HG03521 (cell line): ENCODE measurements around the gene ARID1B.
A peak's percentile ranks its signal among the peaks of the same experiment; 100 is the strongest.

Experiments
- ATAC-seq: cut with Tn5 transposase; IDR thresholded peaks from one replicate; pipeline ENCODE4 v1.9.1; 2021; ENCODE audit warnings: mild to moderate bottlenecking, moderate library complexity; ENCODE audit not compliant: unreplicated experiment

Gene ARID1B

DNA sequence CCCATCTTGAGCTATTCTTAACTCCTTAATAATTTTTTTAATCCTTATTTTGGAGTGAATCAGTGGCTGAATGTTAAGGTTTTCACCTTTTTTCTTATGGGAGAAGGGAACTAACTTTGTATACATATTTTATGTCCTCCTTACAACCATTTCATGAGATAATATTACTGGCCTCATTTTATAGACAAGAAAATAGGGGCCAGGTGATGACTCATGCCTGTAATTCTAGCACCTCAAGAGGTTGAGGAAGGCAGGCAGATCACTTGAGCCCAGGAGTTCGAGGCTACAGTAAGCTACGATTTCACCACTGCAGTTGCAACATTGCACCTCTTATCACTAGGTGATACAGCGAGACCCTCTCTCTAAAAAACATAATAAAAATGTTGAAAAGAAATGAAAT lies 417.5 kb downstream of the ARID1B start:
- no peak for ATAC-seq

DNA sequence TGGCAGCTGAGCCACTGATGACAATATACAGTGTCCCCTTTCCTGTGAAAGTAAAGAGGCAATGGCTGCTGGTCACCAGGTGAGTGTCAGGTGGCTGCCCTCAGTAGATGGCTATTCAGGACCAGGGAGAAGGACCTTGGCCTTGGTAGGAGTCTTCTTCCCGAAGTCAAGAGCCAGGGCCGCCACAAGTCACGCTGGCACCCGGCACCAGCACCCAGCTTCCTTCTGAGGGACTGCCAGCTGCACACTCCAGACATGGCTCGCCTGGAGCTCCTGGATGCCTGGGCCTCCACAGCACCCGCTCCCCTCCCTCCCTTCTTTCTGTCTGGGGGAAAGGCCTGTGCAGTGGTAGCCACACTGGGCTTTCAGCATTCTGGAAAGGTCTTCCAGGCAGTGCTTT lies 419.2 kb downstream of the ARID1B start:
- no peak for ATAC-seq

DNA sequence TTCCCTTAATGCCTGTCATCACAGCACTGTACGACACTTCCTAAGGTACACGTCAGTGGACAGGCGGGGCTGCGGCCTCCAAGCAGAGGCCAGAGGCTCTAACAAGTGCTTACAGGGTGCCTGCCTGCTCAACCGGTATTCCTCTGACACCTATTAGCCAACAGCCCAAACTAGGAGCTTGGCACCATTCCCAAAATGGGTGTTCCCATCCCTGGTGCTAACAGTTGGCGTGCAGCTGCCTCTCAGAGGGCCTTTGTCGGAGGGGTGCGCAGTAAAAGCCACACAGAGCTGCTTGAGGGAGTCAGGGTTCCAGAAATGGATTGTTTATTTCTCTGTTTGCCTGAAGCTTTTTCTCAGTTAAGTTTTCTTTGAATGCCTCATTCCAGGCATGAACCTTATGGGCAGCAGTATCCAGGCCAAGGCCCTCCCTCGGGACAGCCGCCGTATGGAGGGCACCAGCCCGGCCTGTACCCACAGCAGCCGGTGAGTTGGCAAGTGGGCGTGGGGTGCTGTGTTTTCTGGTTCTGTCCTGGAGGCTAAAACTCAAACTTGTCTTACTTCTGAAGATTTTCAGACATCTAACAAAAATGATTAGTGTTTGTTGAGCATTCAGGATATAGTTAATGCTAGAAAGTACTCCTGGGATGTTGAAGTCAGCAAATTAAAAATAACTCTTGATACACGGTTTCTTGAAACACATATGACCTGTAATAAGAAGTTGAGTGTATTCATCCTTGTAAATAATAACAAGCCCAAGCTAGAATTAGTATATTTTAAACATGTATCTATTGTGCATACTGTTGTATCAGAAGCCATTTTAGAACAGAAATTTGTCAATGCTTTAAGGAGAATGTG lies 421.5 kb downstream of the ARID1B start:
- no peak for ATAC-seq

DNA sequence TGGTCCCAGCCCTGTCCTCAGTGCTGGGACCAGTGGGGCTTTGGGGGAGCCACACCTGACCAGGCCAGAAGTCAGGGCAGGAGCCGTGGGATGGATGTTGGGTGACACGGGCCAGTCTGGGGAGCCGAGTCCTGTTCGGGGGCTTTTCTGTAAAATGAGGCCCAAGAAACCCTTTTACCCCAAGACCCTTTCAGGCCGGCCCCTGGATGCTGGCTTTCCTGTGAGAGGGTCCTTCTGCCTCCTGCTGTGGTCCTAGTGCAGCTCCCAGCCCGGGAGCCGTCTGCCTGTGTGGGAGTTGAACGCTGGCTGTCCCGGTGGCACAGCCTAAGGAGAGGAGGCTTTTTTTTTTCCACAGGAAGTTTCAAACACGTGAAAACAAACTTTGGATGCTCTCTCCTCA lies 422.9 kb downstream of the ARID1B start:
- ATAC-seq: no peak

DNA sequence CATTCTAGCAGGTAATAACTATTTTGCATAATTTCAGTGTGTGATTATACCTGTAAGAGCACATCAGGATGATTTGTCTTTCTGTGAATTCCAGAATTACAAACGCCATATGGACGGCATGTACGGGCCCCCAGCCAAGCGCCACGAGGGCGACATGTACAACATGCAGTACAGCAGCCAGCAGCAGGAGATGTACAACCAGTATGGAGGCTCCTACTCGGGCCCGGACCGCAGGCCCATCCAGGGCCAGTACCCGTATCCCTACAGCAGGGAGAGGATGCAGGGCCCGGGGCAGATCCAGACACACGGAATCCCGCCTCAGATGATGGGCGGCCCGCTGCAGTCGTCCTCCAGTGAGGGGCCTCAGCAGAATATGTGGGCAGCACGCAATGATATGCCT lies 423.4 kb downstream of the ARID1B start:
- ATAC-seq: no peak

DNA sequence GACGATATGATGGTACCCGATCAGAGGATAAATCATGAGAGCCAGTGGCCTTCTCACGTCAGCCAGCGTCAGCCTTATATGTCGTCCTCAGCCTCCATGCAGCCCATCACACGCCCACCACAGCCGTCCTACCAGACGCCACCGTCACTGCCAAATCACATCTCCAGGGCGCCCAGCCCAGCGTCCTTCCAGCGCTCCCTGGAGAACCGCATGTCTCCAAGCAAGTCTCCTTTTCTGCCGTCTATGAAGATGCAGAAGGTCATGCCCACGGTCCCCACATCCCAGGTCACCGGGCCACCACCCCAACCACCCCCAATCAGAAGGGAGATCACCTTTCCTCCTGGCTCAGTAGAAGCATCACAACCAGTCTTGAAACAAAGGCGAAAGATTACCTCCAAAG lies 423.9 kb downstream of the ARID1B start:
- ATAC-seq: no peak

DNA sequence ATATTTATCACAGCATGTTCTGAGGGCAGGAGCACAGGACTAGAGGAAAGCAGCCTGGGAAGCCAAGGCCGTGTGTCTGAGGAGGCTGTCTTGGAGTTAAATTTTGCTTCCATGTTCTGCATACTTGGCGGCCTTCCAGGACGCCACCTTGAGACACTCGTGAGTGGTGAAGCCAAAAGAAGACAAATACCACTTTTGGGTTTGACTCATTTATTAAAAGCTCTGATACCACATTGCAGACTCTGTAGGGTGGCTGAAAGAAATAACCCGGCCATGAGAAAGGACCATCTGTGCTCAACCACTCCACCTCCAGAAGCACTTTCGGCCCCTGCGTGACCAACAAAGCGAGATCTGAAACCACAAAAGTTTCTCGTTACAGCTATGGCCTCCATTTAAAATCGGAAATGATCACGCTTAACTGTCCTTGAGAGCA lies 426.1 kb downstream of the ARID1B start:
- peak; percentile 94 for ATAC-seq

DNA sequence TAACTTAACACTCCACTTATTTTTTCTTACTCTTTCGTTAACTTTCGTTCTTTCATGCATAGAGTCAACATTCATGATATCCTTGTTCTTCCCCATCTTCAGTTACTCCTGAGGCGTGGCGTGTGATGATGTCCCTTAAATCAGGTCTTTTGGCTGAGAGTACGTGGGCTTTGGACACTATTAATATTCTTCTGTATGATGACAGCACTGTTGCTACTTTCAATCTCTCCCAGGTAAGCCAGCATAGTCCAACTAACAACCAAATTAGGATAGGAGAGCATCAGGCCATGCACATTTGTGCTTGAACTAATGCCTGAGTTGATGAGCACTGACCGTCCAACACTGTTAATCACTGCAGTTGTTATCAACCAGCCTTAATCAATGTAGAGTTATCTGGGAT lies 426.6 kb downstream of the ARID1B start:
- ATAC-seq: peak; percentile 10

DNA sequence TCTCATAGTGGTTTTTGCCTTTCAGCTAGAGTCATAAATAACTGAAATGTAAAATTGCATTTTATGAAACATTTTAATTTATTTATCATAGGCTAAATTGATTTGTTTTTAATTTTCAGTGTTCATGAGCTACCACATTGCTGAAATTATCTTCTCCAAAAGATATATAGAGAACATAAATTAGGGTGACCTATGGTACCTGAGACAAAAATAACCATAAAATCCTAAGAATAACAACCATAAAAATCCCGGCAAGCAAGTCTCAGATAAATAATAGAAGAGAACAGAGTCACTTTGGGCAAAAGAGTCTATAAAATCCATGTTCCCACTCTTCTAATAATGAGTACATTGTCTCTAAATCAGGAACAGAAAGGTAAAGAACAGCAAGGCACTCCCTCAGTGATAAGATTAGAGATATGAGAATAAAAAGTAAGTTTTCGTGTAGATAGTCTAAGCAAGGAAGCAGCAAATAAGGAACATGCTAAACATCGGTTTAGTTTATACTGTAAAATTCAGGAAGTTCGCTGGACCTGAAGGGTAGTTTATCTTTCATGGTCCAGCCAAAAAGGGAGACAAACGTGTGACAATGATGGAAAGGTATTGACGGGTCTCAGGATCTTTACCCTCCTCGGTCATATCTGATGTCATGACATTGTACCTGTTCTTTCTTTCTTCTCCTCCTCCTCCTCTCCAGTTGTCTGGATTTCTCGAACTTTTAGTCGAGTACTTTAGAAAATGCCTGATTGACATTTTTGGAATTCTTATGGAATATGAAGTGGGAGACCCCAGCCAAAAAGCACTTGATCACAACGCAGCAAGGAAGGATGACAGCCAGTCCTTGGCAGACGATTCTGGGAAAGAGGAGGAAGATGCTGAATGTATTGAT lies 428.5 kb downstream of the ARID1B start:
- no peak for ATAC-seq

DNA sequence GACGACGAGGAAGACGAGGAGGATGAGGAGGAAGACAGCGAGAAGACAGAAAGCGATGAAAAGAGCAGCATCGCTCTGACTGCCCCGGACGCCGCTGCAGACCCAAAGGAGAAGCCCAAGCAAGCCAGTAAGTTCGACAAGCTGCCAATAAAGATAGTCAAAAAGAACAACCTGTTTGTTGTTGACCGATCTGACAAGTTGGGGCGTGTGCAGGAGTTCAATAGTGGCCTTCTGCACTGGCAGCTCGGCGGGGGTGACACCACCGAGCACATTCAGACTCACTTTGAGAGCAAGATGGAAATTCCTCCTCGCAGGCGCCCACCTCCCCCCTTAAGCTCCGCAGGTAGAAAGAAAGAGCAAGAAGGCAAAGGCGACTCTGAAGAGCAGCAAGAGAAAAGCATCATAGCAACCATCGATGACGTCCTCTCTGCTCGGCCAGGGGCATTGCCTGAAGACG lies 429.2 kb downstream of the ARID1B start:
- no peak for ATAC-seq

DNA sequence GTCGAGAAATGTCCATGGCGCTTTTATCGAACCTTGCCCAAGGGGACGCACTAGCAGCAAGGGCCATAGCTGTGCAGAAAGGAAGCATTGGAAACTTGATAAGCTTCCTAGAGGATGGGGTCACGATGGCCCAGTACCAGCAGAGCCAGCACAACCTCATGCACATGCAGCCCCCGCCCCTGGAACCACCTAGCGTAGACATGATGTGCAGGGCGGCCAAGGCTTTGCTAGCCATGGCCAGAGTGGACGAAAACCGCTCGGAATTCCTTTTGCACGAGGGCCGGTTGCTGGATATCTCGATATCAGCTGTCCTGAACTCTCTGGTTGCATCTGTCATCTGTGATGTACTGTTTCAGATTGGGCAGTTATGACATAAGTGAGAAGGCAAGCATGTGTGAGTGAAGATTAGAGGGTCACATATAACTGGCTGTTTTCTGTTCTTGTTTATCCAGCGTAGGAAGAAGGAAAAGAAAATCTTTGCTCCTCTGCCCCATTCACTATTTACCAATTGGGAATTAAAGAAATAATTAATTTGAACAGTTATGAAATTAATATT lies 430.4 kb downstream of the ARID1B start:
- no peak for ATAC-seq

DNA sequence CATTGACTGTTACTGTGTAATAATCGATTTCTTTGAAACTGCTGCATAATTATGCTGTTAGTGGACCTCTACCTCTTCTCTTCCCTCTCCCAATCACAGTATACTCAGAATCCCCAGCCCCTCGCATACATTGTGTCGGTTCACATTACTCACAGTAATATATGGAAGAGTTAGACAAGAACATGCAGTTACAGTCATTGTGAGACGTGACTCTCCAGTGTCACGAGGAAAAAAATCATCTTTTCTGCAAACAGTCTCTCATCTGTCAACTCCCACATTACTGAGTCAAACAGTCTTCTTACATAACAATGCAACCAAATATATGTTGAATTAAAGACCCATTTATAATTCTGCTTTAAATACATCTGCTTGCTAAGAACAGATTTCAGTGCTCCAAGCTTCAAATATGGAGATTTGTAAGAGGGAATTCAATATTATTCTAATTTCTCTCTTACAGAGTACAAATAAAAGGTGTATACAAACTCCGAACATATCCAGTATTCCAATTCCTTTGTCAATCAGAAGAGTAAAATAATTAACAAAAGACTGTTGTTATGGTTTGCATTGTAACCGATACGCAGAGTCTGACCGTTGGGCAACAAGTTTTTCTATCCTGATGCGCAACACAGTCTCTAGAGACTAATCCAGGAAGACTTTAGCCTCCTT lies 432.8 kb downstream of the ARID1B start:
- no peak for ATAC-seq

DNA sequence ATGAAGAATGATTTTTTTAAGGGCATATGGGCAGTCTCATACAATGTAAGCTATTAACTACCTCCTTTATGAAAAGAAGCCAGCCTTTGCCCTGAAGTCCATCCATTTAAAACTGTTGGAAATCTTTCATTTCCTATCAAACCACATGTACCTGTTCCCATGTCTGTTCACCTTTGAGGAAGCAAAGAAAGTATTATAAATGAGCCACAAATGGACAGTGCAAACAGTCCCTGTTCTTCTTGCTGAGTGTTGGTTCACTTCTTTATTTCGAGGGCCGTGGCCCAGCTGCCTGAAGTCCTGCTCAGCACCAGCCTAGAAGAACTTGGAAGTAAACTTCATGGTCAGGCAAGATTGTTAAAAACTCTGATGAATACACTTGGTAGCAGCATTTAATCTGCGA lies 433.8 kb downstream of the ARID1B start:
- ATAC-seq: no peak

DNA sequence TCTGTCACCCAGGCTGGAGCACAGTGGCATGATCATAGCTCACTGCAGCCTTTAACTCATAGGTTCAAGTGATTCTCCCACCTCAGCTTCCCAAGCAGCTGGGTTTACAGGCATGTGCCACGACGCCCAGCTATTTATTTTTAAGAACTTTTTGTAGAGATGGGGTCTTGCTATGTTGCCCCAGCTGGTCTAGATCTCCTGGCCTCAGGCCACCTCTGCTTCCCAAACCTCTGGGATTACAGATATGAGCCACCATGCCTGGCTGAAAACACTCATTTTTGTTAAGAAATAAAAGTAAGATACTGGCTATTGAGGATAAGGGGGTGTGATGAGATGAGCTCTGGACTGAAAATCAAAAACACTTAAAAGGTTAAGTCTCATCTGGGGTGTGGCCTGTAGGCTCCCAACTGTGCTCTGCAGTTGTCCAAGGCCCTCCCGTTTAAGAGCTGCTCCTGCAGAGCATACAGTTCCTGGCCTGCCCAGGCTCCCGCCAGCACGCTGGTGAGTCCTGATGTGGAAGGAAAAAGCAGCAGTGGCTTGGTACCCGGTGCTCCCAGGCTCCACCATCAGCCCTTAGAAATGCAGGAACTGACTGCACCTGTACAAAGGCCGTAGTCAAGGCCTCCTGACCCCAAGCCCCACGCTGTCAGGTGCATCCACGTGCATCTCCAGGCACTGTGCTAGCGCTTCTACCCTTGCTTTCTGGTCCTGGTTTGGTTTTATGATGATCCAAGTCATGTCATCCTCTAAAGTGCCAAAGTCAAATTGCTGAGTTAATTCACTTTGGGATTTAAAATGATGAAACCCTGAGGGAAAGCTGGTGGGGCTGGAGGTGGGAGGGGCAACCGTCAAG lies 434.7 kb downstream of the ARID1B start:
- ATAC-seq: no peak

DNA sequence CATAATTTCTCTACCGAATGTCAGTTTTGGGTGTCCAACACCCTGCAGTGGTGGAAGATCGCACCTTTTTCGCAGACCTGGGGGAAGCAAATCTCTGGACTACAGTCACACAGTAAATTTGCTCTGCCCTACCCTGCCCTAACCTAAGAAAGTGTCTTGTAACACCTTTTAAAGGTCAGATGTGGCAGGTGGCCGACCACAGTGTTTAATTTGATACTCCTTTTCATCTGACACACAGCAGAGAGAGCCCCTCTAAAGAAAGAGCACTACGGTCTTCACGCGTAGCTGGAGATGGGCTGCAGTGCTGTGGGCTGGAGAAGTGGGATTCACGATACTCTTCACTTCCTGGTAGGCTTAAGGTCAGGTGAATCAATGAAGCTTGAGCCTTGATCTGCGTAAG lies 436.2 kb downstream of the ARID1B start:
- ATAC-seq: no peak

DNA sequence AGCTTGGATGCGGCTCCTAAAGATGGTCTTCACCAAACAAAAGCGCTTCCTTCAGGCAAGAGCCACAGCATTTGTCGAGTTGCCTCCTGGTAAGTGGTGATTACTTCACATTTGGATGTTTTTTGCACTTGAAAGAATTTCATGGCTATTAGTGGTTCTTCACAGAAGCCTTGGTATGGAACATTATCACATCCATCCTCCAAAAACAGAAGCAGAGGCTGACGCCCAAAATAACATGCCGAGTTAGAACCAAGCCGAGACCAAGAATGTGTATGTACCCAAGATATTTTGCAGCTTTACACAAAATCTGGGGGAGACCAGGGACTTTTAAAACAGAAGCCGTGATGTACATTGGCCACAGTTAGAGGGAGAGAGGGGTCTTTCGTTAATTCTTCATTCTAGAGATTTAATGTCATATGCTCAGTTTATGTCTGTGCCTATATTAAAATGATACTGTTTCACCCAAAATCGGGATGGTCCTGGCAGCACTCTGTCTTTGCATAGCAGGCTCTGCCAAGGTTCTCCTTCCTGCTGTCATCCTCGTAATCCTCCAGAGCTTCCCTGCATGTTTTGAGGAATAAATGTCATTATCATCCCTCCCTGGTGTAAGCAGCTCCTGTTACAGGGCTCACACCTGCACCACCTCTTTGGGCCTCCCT lies 436.9 kb downstream of the ARID1B start:
- ATAC-seq: no peak

DNA sequence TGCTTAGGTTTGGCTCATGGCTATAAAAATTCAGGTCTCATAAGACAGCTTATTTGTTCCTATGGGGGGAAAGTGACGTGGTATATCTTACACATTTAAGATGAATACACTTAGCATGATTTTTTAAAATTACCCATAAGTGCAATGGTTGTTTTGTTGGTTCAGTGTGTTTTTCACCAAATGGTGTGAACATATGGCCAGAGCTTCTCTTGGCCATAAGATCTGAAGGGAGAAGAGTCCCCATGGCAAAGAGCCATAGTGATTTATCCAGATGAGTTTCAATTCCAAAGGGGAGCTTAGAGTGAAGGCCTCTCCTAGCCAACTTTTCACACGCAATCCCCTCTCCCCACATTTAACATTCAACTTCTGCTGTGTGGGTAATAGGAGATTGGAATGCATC lies 438.5 kb downstream of the ARID1B start:
- no peak for ATAC-seq

DNA sequence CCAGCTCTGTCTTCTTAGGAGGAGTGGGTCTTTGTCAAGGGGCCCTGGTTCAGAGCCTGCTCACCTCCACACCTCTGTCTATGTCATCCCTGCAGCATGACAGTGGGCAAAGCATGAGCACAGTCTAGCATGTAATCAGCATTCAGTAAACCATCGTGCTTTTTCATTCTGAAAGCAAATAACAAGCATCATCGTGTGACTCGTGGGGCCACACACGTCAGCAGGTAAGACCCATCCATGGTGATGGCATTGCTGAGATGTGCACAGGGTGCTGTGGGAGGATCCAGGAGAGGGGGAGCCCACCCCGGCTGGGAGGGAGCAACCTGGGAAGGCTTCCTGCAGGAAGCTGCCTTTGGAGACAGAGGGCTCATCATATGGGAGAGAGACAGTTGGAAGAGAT lies 439.4 kb downstream of the ARID1B start:
- ATAC-seq: no peak

DNA sequence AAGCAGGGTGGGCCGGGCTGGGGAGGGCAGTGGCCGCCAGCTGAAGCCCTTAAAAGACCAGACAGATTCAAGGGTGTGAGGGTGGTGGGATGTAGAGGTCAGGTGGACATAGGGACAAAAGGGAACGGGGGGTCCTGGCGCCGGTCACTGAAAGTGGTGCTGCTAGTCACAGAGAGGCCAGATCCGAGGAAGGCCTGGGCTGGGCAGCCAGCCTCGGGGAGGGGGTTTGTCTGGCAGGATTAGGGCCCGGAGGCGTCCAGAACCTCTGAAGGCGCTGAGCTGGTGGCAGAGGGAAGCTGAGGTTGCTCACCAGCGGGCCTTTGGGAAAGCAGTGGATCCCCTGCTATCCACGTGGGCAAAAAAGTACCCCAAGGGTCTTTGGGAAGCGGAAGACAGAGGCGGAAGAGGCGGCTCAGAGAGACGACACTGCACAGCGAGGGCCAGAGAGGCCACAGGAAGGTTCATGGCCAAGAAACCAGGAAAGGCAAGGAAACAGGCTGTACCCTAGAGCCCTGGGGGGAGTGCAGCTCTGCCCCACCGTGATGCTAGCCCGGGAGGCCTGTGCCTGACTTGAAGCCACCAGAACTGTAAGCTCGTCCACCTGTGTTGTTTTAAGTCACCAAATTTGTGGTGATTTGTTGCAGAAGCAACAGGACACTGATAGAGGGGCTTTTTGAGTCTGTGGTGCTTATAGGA lies 440.2 kb downstream of the ARID1B start:
- no peak for ATAC-seq
